ENCODE measurements around the gene LTN1.
"Not testable (repeated sequence)": the region's sequence is repeated elsewhere in the genome, so short reads cannot be mapped to it uniquely, and the experiment has no call there.

Gene LTN1, protein sequence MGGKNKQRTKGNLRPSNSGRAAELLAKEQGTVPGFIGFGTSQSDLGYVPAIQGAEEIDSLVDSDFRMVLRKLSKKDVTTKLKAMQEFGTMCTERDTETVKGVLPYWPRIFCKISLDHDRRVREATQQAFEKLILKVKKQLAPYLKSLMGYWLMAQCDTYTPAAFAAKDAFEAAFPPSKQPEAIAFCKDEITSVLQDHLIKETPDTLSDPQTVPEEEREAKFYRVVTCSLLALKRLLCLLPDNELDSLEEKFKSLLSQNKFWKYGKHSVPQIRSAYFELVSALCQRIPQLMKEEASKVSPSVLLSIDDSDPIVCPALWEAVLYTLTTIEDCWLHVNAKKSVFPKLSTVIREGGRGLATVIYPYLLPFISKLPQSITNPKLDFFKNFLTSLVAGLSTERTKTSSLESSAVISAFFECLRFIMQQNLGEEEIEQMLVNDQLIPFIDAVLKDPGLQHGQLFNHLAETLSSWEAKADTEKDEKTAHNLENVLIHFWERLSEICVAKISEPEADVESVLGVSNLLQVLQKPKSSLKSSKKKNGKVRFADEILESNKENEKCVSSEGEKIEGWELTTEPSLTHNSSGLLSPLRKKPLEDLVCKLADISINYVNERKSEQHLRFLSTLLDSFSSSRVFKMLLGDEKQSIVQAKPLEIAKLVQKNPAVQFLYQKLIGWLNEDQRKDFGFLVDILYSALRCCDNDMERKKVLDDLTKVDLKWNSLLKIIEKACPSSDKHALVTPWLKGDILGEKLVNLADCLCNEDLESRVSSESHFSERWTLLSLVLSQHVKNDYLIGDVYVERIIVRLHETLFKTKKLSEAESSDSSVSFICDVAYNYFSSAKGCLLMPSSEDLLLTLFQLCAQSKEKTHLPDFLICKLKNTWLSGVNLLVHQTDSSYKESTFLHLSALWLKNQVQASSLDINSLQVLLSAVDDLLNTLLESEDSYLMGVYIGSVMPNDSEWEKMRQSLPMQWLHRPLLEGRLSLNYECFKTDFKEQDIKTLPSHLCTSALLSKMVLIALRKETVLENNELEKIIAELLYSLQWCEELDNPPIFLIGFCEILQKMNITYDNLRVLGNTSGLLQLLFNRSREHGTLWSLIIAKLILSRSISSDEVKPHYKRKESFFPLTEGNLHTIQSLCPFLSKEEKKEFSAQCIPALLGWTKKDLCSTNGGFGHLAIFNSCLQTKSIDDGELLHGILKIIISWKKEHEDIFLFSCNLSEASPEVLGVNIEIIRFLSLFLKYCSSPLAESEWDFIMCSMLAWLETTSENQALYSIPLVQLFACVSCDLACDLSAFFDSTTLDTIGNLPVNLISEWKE (N-terminal part only)

DNA sequence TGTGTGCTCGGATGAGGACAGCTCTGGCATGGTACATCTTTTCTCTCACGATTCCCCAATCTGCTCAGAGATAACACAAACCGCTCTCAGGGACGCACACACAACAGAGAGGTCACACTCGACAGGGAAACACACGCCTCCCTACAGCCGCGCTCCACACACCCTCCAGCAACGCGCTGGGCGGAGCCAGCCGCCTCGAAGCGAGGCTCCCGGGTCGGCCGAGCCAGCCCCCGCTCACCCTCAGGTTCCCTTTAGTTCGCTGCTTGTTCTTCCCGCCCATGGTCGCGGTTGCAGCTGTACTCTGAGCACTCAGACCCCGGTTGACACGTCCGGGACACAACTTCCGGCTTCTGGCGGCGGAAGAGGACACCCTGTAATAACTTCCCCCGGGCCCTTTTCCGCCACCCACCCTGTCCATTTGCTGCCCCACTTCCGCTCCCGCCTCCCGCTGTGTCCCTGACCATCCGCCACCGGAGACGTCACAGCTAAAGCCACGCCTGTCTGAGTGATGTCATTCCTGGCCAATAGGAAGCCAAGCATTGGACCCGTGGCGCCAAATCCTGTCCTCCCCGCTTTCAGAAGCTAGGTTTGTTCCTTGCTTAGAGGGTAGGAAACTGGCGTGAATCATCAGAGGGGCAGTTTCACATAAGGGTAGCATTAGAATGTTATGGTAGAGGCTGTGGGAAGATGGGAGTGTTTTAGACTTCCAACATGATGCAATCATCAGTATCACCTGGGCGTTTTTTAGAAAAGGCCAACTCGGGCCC, at the start of gene LTN1:
Gene LTN1, minus strand, starts transcription at position 352 of the 767 bp plus-strand sequence. Its CDS starts 72 bp downstream, at position 280.
- peak; percentile 98 for DNase-seq (ENCODE audit: low read depth)

DNA sequence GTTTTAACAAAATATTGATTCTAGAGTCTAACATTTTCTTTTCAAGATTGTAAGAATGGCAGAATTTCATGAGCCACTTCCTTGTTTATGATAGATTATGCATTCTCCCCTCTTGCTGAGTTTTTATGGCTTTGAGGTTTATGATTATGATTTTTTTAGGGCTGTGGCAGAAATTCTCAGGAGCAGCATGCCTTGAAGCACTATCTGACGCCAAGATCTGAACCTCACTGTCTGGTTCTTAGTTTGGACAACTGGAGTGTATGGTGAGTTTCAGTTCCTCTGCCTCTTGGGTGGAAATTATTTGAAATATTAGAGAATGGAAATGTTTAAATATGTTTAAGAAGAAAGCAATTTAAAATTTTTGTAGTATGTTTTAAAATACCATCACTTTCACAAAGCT, 42.0 kb upstream of the LTN1 start:
- DNase-seq (ENCODE audit: low read depth), result no peak

DNA sequence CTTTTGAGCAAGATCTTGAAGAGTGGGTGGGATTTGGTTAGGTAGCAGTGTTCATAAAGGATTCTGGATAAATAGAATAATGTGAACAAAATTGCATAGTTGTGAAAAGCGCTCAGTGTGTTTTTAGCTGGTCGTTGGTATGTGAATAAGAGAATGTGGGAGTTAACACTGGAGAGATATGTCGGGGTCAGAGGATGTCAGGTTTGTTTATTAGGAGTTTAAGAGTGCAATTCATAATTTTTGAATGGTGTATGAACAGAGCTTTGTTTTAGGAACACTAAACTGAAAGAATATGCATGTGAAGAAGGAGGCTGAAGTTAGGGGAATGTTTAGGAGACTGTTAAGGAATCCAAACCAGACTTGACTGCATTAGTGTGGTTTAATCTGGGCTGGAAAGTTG, 41.2 kb upstream of the LTN1 start:
- no peak for DNase-seq (ENCODE audit: low read depth)

DNA sequence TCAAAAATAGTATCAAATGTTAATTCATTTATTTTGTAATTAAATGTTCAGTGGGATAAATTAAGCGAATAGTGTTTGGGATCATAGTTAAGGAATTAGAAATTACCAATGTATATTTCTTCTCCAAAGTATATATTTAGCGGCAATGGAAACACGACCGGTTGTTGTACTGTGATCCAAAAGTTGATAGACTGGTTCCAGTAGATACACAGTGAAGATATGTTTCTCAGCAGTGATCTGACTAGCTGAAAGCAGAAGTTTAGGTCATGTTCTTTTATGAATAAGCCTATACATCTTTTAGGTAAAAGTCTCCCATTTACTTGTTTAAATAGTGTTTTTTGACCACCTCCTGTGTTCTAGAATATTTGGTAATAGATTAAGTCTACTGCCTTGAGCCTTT, 40.6 kb upstream of the LTN1 start:
- no peak for DNase-seq (ENCODE audit: low read depth)

DNA sequence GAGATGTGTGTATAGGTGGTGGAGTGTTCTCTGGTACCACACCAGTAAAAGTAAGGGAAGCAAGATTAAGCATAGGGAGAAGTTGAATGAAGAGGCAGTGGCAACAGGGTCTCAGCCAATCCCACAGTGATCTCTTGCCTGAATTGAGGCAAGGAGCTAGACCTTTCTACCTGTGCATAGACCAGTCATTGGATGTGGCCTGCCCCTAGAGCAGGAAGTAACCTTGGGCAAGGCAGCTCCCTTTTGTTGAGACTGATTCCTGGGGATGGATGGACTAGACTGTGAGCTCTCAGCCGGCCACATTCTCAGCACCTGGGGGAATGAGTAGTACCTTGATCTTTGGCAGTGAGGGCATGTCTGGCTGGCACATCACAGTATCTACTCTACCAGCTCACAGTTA, 38.2 kb upstream of the LTN1 start:
- DNase-seq (ENCODE audit: low read depth), result no peak

DNA sequence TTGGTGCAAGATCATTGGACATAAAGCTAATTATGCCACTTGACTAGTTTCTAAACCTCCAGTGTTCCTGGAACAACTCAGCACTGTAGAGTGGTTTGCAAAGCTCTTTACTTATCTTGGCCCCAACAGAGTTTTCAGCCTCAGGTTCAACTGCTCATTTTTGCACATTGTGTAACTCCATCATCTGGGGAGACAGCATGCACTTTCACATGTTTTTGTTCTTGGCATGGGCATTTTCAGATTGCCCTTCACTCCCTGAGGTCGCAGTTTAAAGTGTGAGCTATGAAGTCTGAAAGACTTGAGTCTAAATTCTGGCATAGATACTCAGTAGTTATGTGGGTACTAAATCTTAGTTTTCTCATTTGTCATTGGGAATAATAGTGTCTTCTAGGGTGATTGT, 36.8 kb upstream of the LTN1 start:
- DNase-seq (ENCODE audit: low read depth), result no peak

DNA sequence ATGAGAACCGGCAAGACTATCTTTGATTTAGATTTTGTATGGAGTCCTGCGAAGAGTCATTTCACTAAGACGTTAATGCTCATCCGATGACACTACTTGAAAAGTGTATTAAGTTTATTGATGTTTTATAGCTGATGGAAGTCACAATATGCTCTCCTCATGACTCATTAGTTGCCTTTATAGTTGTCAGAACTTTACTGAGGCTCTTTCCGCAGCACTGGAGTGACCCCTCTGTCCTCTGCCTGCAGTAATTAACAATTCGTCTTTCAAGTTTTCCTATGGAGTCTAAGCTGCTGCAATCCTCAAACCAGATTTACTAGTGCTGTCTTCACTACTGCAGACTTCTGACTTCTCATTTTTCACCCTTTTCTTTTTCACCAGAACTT, 32.6 kb upstream of the LTN1 start:
- DNase-seq (ENCODE audit: low read depth), result no peak

DNA sequence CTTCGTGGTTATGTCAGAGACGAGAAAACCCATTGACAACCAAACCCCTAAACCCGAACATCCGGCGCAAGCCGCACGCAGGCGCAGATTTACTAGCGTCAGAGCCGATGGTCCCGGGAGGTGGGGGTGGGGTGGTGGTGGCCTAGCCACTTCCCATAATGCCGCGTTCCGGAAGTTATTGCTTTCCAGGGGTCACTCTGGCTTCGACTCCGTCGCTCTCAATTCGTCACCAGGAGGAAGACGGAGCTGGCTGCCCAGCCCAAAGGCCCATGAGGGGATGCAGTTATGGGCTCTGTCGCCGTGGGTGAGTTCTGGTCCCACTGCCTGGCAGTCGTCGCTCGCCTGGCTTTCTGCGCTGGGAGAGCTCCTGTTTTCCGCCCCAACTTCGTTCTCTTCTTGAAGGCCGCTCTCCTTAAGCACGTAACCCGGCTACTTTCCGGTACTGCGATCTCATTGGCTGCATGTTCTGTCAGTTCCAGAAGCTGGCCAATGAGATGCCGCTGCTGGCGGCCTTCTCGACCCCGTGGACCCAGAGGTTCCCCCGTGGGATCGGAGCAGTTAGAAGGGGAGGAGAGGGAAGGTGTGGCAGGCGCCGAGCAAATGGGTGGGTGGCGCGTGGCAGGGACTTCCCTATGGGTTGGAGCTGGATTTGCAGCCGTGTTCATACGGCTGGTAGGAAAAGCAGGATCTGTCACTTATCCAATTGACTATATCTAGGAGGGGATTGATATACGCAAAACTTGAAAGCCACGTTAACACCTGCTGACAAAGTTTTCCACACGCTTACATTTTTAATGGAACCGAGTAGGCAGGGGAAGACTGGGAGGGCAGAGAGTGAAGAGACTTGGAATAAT, 32.0 kb upstream of the LTN1 start, which contains the start of gene USP16:
Gene USP16, plus strand, starts transcription at position 195 of the 854 bp plus-strand sequence. CDS start 3,246 bp downstream, outside the sequence.
- peak; percentile 93 for DNase-seq (ENCODE audit: low read depth)

DNA sequence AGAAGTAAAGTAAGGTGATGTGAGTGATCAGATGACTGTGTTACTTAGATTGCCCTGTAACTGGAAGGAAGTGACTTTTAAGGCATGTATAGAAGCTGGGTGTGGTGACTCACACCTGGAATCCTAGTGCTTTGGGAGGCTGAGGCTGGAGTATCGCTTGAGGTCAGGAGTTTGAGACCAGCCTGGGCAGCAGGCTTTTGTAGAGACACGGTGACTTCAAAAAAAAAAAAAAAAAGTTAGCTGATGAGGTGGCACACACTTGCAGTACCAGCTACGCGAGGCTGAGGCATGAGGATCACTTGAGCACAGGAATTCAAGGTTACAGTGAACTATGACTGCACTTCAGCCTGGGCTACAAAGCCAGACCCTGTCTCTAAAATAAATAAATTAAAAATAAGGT, 29.5 kb upstream of the LTN1 start:
- no peak for DNase-seq (ENCODE audit: low read depth)

DNA sequence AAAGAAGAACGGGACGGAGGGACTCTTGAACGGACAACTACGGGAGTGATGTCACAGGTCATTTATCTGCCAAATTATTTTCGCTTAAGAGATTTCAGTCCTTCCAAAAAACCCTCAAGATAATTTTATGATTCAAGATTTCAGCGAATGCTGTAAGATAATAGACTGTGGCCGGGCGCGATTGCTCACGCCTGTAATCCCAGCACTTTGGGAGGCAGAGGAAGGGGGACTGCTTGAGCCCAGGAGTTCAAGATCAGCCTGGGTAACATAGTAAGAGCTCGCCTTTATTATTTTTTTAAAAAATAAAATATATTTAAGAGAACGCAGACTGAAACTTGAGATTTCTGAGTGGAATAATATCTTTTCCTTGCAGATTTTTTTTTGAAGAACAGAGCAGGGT, 25.9 kb upstream of the LTN1 start:
- no peak for DNase-seq (ENCODE audit: low read depth)

DNA sequence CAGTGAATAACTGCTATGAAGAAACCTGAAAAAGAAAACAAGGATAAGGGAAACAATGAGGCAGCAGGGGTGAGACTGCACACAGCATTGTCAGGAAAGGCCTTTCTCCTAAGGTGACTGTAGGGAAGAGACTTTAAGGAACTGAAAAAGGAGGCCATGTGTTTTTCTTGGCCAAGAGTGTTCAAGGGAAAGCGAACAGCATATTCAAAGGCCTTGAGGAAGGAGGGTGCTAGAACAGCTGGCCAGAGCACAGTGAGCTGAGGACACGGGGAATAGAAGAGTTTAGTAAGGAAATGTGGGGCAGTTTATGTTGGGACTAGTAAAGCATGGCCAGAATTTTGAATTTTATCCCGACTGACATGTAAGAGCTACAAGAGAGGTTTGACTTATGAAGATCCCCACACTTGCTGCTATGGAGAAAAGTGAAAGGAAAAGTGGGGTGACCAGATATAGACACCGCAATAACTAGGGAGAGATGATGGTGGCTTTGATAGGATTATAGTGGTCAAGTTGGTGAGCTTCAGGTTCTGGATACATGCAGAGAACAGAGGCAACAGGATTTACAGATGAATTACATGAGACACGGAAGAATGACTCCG, 25.1 kb upstream of the LTN1 start:
- no peak for DNase-seq (ENCODE audit: low read depth)

DNA sequence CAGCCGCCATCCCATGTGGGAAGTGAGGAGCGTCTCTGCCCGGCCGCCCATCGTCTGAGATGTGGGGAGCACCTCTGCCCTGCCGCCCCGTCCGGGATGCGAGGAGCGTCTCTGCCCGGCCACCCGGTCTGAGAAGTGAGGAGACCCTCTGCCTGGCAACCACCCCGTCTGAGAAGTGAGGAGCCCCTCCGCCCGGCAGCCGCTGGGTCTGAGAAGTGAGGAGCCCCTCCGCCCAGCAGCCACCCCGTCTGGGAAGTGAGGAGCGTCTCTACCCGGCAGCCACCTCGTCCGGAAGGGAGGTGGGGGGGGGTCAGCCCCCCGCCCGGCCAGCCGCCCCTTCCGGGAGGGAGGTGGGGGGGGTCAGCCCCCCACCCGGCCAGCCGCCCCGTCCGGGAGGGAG, 18.6 kb upstream of the LTN1 start:
- DNase-seq (ENCODE audit: low read depth), result not testable (repeated sequence)

DNA sequence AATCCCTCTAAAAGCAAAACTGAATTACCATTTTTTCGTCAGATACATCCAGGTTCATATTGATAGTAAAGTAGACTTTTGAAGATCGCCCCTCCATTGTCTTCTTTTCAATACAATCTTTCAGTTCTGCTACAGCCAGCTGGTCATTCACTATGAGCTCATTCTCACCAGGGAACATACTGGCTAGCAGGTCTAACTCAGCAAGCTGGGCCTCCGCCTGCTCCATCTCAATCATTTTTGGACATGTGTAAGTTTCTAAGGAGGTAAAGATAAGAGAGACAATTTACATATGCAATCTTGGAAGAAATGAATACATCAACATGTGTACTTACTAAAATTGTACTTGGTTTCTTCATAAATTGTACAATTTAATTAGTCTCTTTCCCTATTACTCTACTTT, 15.7 kb upstream of the LTN1 start:
- no peak for DNase-seq (ENCODE audit: low read depth)

DNA sequence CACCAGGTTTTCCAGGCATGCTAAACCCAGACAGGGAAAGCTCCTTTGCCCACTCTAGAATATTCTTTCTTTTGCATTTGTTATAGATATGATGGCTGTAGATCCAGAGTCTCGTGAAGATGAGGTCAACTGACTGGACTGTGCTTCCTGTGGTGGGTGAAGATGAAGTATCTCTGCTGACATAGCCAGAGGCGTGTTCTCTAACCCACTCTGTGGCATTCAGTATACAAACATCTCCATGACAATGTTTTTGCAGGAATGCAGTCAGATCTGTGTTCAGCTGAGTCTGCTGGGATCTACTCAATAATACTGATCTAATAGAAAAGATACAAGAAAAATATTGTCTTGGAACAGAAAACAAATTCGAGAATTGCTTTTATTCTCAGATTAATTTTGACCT, 15.1 kb upstream of the LTN1 start:
- no peak for DNase-seq (ENCODE audit: low read depth)

DNA sequence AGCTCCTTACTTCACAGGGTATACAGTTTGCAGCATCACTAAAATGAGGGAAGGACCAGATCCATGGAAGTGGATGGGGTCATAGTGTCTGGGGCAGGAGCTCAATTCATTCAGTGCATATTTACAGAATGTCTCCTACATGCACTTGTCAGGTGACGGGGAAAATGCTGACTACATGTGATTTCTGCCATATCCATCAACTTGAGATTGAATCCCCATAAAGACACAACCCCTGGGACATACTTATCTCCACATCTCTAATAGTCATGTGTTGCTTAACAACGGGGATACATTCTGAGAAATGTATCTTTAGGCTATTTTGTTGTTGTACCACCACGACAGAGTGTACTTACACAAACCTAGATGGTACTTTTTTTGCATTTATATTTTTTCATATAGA, 14.5 kb upstream of the LTN1 start:
- DNase-seq (ENCODE audit: low read depth), result no peak

DNA sequence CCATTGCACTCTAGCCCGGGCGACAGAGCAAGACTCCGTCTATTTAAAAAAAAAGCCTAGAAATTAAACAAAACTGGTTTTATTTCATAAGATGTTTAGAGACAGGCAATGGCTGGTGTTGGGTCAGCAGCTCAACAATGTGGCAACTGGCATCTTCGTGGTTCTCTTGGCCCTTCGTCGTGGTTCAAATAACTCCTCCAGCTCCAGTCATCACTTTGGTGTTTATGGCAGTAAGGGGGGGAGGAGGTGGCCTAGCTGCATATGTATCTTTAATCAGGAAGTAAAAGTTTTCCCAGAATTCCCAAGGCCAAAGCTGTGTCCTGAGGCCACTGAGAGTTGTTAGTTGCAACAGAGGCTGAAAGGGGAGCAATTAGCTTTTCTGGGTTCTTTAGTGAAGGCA, 13.0 kb upstream of the LTN1 start:
- DNase-seq (ENCODE audit: low read depth), result no peak

DNA sequence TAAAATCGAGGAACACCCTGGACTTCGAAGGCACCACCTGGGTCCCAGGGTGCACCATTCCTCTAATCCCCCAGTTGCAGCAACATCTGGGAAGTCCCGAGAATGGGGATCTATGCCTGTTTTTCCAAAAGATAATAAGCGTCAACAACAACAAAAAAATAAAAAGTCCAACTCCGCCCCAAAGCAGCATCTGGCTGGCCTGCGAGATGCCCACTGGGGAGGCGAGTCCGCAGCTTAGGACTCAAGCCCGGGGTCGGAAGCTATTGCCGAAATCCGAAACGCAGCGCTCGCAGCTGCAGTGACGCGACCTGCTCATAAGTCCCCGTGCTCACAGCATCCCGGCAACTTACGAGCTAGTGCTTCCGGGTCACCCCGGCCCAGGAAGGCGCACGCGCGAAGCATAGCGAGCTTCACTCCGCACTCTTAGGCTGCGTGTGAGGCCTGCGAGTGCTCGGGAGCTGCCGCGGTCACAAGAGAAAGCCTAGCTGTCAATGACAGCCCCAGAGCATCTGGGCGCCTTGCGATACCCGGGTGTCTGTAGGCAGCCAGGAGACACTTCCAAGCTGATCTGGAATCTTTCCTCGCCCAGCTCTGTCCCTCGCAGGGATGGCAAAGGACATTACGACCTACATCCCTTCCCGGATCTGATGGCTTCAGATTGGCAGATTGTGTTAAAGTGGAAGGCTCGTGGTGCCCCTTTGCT, 9.9 kb upstream of the LTN1 start:
- peak; percentile 95 for DNase-seq (ENCODE audit: low read depth)

DNA sequence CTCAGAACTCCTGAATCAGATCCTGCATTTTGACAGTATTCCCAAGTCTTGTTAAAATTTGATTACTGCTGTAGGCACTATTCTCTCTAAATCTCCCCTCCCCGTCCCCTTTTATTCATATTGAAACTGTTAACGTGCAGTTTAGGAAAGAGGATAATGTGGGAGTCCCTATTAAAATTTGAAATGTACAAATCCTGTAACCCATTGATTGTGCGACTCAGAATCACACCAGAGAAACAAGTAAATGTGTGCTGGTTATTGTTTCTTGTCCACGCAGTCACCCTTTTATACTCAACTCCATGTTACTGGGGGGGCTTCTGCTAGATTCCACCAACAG, 584 bp upstream of the LTN1 start:
- no peak for DNase-seq (ENCODE audit: low read depth)

DNA sequence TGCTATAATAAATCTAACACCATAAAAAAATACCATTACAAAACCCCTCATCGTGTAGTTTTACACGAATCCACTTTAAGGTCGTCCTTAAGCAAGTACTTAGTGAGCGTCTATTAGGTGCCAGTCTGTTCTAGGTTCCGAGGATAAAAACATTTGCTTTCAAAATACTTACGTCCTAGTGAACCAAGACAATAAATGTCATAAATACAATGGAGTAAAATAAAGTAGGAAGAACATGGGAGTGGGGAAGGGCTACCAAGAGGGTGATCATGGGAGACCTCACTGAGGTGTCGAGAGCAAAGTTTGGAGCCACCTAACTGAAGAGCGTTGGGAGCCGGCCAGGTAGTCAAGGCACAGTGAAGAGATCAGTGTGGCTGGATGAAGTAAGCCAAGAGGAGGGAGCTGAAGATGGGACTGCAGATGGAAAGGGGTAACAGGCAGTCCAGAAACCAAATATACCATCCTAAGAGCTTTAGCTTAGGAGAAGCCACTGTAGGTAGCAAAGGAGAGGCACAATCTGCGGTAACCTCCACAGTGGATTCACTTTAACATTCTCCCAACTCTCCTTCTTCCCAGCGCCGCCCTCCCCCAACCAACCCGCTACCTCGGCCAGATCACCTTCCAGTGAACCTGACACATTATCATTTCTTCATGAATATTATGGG, 684 bp downstream of the LTN1 start:
- DNase-seq (ENCODE audit: low read depth), result no peak
